Astrocyte of the spinal cord (primary cell): ENCODE measurements around the gene TOR1AIP1.
"Not testable (repeated sequence)": the region's sequence is repeated elsewhere in the genome, so short reads cannot be mapped to it uniquely, and the experiment has no call there.

ENCODE experiments used
- DNase-seq: peaks from one replicate; pipeline ENCODE4 v3.0.0; 2011; ENCODE audit warnings: low read depth, low spot score
- H3K4me3 ChIP-seq: 2 replicates; pipeline ENCODE4 v1.5.1; 2011; ENCODE audit warnings: low read depth, mild to moderate bottlenecking, low read length, moderate library complexity
- CTCF ChIP-seq: IDR thresholded peaks from 2 replicates; pipeline ENCODE4 v1.5.1; 2012; ENCODE audit warnings: low read depth, mild to moderate bottlenecking, low read length, inconsistent platforms
- in situ Hi-C: cut with HindIII; loops from 2 replicates; pipeline ENCODE4 v1.10.0; 2017; ENCODE audit warnings: low sequenced_read_pairs

TOR1AIP1 gene, protein sequence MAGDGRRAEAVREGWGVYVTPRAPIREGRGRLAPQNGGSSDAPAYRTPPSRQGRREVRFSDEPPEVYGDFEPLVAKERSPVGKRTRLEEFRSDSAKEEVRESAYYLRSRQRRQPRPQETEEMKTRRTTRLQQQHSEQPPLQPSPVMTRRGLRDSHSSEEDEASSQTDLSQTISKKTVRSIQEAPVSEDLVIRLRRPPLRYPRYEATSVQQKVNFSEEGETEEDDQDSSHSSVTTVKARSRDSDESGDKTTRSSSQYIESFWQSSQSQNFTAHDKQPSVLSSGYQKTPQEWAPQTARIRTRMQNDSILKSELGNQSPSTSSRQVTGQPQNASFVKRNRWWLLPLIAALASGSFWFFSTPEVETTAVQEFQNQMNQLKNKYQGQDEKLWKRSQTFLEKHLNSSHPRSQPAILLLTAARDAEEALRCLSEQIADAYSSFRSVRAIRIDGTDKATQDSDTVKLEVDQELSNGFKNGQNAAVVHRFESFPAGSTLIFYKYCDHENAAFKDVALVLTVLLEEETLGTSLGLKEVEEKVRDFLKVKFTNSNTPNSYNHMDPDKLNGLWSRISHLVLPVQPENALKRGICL

DNA sequence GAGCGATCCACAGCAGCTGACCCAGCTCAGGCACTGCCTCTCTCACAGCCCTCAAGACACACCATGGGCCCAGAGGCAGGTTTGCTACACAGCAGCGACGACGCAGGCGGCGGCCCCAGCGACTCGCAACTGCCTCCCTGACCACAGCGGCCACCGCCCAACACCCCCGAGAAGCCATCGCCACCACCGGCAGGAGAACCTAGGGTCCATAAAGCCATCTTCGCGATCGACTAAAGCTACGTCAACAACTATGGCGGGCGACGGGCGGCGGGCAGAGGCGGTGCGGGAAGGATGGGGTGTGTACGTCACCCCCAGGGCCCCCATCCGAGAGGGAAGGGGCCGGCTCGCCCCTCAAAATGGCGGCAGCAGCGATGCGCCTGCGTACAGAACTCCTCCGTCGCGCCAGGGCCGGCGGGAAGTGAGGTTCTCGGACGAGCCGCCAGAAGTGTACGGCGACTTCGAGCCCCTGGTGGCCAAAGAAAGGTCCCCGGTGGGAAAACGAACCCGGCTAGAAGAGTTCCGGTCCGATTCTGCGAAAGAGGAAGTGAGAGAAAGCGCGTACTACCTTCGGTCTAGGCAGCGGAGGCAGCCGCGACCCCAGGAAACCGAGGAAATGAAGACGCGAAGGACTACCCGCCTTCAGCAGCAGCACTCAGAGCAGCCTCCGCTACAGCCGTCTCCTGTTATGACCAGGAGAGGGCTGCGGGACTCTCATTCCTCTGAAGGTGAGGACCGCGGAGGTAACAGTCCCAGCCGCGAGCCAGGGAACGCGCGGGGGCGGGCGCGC lies at the start of gene TOR1AIP1:
TOR1AIP1 (plus strand) TSS at position 33 of the 787 bp plus-strand sequence; CDS start at position 251, 218 bp downstream.
- peak within 1 kb of the TSS; percentile 91 for H3K4me3 ChIP-seq
- in situ Hi-C loops: no loop called here
- DNase-seq: peak; percentile 99
- TF ChIP-seq CTCF: peak; percentile 28

GRCh38 chr1:179836686-179837445 lies 45.2 kb upstream of the TOR1AIP1 start:
- DNase-seq, in situ Hi-C loops, H3K4me3 ChIP-seq: not testable (repeated sequence)

- in situ Hi-C loops: no loop called here
- TF ChIP-seq CTCF: no peak
- H3K4me3 ChIP-seq: no peak overlapping the region
- DNase-seq: no peak
Observed at GRCh38 chr1:179840107-179840506, 42.0 kb upstream of the TOR1AIP1 start.

DNA sequence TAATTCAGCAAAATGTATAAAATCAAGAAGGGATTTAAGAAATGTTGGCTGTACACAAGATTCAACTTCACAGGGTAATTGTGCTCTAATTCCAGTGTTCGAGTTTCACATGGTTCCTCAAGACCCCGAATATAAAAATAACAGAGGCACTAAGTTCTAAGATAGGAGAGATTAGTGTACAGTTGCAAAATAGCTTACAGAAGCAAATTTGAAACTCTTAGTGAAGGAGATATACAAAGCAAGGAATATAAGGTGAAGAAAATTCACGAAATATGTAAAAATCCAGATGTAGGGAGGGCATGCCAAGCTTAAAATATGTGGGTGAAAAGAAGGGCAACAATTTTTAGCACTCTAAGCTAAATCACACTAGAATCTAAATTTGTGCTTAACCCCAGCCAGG lies 33.9 kb upstream of the TOR1AIP1 start:
- H3K4me3 ChIP-seq: no peak overlapping the region
- in situ Hi-C loops: no loop called here
- no peak for DNase-seq
- no peak for TF ChIP-seq CTCF

GRCh38 chr1:179853102-179853501 lies 29.0 kb upstream of the TOR1AIP1 start:
- no peak overlapping the region for H3K4me3 ChIP-seq
- no peak for TF ChIP-seq CTCF
- DNase-seq: no peak
- in situ Hi-C loops: no loop called here

GRCh38 chr1:179855831-179856230 lies 26.3 kb upstream of the TOR1AIP1 start:
- H3K4me3 ChIP-seq, DNase-seq, in situ Hi-C loops: not testable (repeated sequence)

DNA sequence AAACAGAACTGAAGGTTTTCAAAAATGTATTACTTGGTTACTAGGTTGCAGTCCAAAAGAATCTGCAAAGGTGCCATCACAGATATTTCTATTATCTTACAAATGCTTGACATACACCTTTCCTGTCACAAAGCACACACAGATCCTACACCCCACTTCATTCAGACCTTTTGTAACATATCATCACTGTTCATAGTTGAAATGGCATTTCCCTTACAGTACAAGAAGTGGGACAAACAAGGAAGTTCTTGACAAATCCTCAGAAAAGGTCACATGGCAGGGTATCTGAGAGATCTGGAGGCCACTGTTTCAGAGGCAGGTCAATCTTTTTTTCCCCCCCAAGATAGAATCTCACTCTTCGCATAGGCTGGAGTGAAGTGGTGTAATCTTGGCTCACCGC lies 25.8 kb upstream of the TOR1AIP1 start:
- TF ChIP-seq CTCF: no peak
- in situ Hi-C loops: no loop called here
- no peak for DNase-seq

More for the DNA sequence above, 25.8 kb upstream of the TOR1AIP1 start:
- H3K4me3 ChIP-seq: no peak overlapping the region
